Measurements from ENCODE around the gene UNC5B. TPM values are rescaled to one million over a fixed set of nuclear protein-coding genes. Genes with fewer than 3 reads are reported as not detected.
A peak's percentile ranks its signal among the peaks of the same experiment; 100 is the strongest.

Gene UNC5B
- total RNA-seq, 4 donors from 2014 or later = 4.2 to 17.6 (median 8.0) TPM

DNA sequence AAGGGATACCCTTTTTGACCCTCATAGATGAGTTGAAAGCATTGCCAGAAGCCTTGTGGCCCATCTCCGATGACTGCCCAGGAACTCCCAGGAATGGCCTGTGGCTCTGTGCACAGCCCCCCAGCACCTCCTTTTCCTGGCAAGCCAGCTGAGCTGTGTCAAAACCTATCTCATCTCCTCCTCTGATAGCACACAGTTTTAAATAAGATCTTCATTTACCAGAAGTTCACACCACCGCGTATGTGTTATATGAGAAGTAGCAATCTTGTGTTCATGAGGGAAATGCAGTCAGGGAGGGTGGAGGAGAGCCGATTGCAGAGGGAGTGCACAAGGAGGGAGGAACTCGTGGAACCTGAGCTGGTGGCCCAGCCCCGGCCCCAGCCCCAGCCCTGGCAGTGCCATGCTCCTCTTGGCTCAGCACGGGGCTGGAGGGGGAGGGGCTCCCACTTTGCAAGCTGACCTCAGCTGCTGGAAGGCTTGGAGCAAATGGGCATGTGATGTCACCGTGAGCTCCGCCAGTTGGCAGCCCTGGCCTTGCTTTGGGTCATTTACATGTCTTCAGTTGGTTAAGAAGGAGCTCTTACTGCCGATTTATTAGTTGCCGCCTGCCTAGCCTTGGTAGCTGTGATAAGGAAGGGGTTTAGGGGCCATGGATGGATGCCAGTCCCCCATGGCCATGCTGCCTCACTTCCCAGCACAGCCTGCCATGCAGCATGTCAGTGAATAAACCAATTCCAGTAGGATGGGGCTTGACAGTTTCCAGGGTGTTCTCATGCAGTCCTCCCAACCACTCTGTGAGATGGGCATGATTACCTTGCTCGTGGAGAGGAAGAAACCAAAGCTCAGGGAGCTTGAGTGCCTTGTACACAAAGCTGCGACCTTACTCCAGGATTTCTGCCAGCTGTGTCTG lies 20.0 kb downstream of the UNC5B start:
- no peak overlapping the region for H3K4me3 ChIP-seq (ENCODE audit: low read depth, poor library complexity, severe bottlenecking)
- DNase-seq (ENCODE audit: low spot score in 2 of 2) = peak in 1 of 2 donors; percentile 92
- intact Hi-C loops (cut with DNase I; ENCODE audit: low total_unique reads) = no loop called here
- WGBS, 2 donors = 30 to 33% methylated on average over 12 to 13 of the region's 13 CpGs
- no peak for TF ChIP-seq POLR2A (IDR thresholded peaks at IDR 0.05)
- TF ChIP-seq, protein P1, sequence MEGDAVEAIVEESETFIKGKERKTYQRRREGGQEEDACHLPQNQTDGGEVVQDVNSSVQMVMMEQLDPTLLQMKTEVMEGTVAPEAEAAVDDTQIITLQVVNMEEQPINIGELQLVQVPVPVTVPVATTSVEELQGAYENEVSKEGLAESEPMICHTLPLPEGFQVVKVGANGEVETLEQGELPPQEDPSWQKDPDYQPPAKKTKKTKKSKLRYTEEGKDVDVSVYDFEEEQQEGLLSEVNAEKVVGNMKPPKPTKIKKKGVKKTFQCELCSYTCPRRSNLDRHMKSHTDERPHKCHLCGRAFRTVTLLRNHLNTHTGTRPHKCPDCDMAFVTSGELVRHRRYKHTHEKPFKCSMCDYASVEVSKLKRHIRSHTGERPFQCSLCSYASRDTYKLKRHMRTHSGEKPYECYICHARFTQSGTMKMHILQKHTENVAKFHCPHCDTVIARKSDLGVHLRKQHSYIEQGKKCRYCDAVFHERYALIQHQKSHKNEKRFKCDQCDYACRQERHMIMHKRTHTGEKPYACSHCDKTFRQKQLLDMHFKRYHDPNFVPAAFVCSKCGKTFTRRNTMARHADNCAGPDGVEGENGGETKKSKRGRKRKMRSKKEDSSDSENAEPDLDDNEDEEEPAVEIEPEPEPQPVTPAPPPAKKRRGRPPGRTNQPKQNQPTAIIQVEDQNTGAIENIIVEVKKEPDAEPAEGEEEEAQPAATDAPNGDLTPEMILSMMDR (IDR thresholded peaks at IDR 0.05) = no peak

DNA sequence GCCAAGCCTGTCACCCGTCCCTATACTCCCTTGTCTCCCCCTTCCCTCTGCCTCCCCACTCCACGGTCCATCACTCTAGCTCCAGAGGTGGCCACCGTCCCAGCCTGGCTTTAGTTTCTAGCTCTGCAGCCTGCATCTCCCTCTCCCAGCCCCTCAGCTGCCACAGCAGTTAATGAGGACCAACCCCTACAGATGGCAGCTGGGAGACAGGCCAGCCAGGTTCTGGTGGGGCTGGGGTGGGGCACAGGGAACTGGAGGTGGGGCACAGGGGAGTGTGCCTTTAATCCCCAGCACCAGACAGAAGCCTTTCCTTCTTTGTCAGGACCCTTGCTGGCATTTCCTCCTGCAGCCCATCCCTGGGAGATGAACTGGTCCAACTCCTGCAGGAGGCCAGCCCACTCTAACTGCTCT lies 21.1 kb downstream of the UNC5B start:
- no peak overlapping the region for H3K4me3 ChIP-seq (ENCODE audit: low read depth, poor library complexity, severe bottlenecking)
- no peak for DNase-seq (ENCODE audit: low spot score in 2 of 2)
- intact Hi-C loops (cut with DNase I; ENCODE audit: low total_unique reads) = no loop called here
- WGBS, 2 donors = 74 to 87% methylated on average over 3 of the region's 3 CpGs
- TF ChIP-seq, protein P1 (IDR thresholded peaks at IDR 0.05) = no peak
- TF ChIP-seq POLR2A (IDR thresholded peaks at IDR 0.05) = no peak

DNA sequence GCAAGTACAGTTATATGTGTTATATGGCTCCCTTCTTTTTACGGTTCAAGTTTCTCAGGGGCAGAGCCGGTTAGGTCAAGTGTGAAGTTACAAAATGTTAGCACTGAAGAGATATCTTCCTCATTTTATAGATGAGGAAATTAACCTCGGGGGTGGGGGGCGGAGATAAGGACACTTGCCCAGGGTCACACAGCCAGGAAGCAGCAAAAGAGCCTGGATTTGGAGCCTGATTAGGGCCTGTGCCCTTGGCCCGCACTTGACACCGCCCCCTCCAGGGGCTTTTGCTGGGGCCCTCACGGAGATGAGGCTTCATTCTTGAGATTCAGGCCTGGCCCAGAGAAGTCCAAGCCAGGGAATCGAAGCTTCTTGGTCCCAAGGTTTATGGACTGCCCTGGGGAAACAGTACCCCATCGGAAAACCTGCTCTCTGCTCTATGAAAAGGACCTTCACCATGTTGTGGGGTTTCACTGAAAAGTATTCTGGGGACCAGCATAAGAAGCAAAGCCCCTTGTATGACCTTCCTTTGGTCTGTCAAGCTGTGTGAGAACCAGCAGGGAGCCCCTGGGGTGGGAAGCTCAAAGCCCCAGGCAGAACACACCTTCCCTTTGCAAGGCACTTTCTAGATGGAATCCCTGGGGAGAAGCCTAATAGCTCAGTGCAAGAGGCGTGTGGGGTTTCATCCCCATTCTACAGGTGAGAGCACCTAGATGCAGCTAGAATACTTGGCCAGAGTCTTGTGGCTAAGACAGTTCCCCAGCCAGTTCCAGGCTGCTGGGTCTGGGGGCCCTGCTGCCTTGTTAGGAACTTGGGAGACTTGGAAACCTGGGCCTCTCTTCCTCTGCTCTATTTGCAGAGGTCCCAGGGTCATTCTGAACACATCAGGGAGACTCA lies 21.9 kb downstream of the UNC5B start:
- intact Hi-C loops (cut with DNase I; ENCODE audit: low total_unique reads) = no loop called here
- H3K4me3 ChIP-seq (ENCODE audit: low read depth, poor library complexity, severe bottlenecking) = no peak overlapping the region
- WGBS, 2 donors = 79 to 83% methylated on average over 10 of the region's 10 CpGs
- no peak for DNase-seq (ENCODE audit: low spot score in 2 of 2)
- TF ChIP-seq POLR2A (IDR thresholded peaks at IDR 0.05) = no peak
- TF ChIP-seq, protein P1 (IDR thresholded peaks at IDR 0.05) = no peak

DNA sequence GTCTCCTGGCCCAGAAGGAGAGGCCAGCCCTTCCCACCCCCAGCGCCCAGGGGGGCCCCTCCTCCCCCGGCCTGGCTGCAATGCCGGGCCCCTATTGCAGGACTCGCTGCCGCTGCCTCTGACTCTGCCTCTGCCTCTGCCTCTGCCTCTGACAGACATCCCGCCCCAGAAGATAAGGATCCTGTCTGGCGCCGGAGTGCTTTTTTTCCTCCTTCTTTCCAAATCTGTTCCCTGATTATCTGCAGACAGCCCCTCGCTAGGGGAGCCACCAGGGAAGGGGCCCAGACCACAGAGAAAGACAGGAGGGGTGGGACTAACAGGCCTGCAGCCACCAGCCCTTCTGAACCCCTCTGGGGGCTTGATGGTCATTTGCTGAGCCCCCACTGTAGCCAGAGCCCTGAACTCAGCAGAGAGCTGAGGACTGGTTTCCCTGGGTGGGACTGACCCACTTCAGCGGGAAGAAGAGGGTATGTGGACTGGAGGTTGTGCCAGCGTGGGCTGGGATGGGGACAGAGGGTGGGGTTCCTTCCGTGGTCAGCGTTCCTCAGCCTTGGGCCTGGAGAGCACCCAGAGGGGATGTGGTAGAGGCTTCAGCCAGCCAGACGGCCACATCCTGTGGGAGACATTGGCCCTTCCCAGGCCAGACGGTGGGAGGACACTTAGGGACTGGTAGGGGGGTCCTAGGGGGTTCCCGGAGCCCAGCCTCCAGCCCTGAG lies 22.8 kb downstream of the UNC5B start:
- no peak overlapping the region for H3K4me3 ChIP-seq (ENCODE audit: low read depth, poor library complexity, severe bottlenecking)
- no peak for TF ChIP-seq POLR2A (IDR thresholded peaks at IDR 0.05)
- TF ChIP-seq, protein P1 (IDR thresholded peaks at IDR 0.05) = no peak
- intact Hi-C loops (cut with DNase I; ENCODE audit: low total_unique reads) = no loop called here
- no peak for DNase-seq (ENCODE audit: low spot score in 2 of 2)
- WGBS, 2 donors = 43 to 57% methylated on average over 13 to 16 of the region's 16 CpGs

DNA sequence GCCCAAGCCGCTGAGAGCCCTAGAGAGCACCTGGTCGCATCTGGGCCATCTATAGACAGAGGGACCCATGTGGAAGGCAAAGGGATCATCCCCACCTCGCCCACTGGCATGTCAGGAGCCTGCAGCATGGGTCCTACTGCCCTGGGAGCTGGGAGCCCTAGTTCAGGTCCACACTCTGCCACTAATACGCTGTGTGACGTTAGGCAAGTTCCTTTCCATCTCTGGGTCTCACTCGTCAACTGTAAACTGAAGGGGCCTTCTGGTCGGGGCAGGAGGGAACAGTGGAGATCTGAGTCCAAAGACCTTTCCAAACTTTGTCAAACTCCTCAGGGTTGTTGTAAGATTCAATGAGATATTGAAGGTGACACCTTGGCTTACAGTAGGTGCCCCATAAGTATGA lies 23.4 kb downstream of the UNC5B start:
- WGBS, 2 donors = 93 to 98% methylated on average over 7 of the region's 7 CpGs
- no peak for DNase-seq (ENCODE audit: low spot score in 2 of 2)
- TF ChIP-seq, protein P1 (IDR thresholded peaks at IDR 0.05) = no peak
- TF ChIP-seq POLR2A (IDR thresholded peaks at IDR 0.05) = no peak
- H3K4me3 ChIP-seq (ENCODE audit: low read depth, poor library complexity, severe bottlenecking) = no peak overlapping the region
- intact Hi-C loops (cut with DNase I; ENCODE audit: low total_unique reads) = no loop called here
